ENCODE measurements around the gene AACS. TPM values are rescaled to one million over a fixed set of nuclear protein-coding genes. Genes with fewer than 3 reads are reported as not detected.

AACS gene
- total and polyA plus RNA-seq, 2 of the 4 experiments (the other 2 are of a cell fraction), result 22.0 to 24.9 TPM

GRCh38 chr12:125175576-125175975 is 110.3 kb downstream of the AACS start:
- Histone ChIP-seq H2BK5ac (ENCODE audit: low read depth, low read length, poor library complexity, severe bottlenecking) (no peak overlapping the region), H4K91ac (ENCODE audit: insufficient read depth, low read depth, low read length) (no peak overlapping the region), H3K4me2 (ENCODE audit: low read depth, low read length) (no peak overlapping the region), H2AK9ac (replicated peaks; ENCODE audit: low read depth, low read length, poor library complexity) (no peak overlapping the region), H4K5ac (ENCODE audit: low read depth, low read length) (no peak overlapping the region), H2BK20ac (ENCODE audit: low read depth, low read length) (no peak overlapping the region), H3K4me3 (ENCODE audit: insufficient read depth, low read depth, low read length) (no peak overlapping the region), H3K9ac (ENCODE audit: low read depth, low read length) (no peak overlapping the region), H4K20me1 (ENCODE audit: insufficient read depth, low read length) (no peaks in the 10 kb centered on the region; the same call in 1 of the 2 replicates), H3K9me1 (ENCODE audit: insufficient read depth, low read length) (no peaks in the 10 kb centered on the region), H3K36me3 (ENCODE audit: control insufficient read depth, insufficient read depth, low read length) (no peaks in the 10 kb centered on the region), H2AK5ac (ENCODE audit: low read depth, low read length) (no peak overlapping the region), H3K27me3 (ENCODE audit: control insufficient read depth, insufficient read depth, low read length) (no peaks in the 10 kb centered on the region; the same call in 1 of the 2 replicates), H3K23ac (ENCODE audit: low read depth, low read length) (no peak overlapping the region), H3K79me1 (ENCODE audit: low read depth in 1 of 2, low read length in 2 of 2) (no peaks in the 10 kb centered on the region), H3K9me3 (ENCODE audit: control insufficient read depth, insufficient read depth, low read length) (no peaks in the 10 kb centered on the region), H3K14ac (replicated peaks; ENCODE audit: low read depth, low read length) (no peak overlapping the region), H3K4me1 (ENCODE audit: control insufficient read depth, insufficient read depth, low read length) (no peaks in the 10 kb centered on the region), H2BK120ac (ENCODE audit: low read depth, low read length) (no peak overlapping the region), H2AFZ (replicated peaks; ENCODE audit: low read length, poor library complexity) (no peak overlapping the region), H4K8ac (ENCODE audit: low read depth in 2 of 2, low read length in 2 of 2) (no peak overlapping the region), H3K56ac (ENCODE audit: extremely low read depth, insufficient read depth, low read length) (no peak overlapping the region), H3K4ac (ENCODE audit: low read depth, low read length) (no peak overlapping the region), H3K27ac (ENCODE audit: insufficient read depth, low read length) (no peak overlapping the region), H2BK15ac (ENCODE audit: low read depth, low read length) (no peak overlapping the region), H3K18ac (ENCODE audit: low read depth, low read length) (no peak overlapping the region)
- intact Hi-C loops (cut with micrococcal nuclease) (no loop called here), in situ Hi-C loops (cut with MboI; ENCODE audit: low sequenced_read_pairs) (loop anchor here (25.0 kb wide), 1 partner anchor 237 kb away; no protein-coding TSS in a partner anchor), dilution Hi-C loops (cut with HindIII; ENCODE audit: low sequenced_read_pairs, unreplicated experiment) (no loop called here)
- ATAC-seq (ENCODE audit: low read depth) (no peak), DNase-seq (no peak)
- ChIA-PET CTCF (no interaction called here), POLR2A (ENCODE audit: unreplicated experiment) (no interaction called here)
- BruUV-seq (replicated peaks), result no TSS peak
- TF ChIP-seq NFE2L2 (IDR thresholded peaks at IDR 0.05; ENCODE audit: low read depth, low read length) (no peak), SMC3 (IDR thresholded peaks at IDR 0.05; ENCODE audit: low read depth, low read length) (no peak), BHLHE40 (IDR thresholded peaks at IDR 0.05; ENCODE audit: low read depth, low read length) (no peak), CHD1 (IDR thresholded peaks at IDR 0.05; ENCODE audit: low read depth, low read length) (no peak), MAFK (IDR thresholded peaks at IDR 0.05; ENCODE audit: low read depth, low read length) (no peak), CEBPB (IDR thresholded peaks at IDR 0.05; ENCODE audit: low read depth, low read length) (no peak), CTCF (conservative IDR thresholded peaks at IDR 0.05; ENCODE audit: low read depth, low read length) (no peak), ELK1 (IDR thresholded peaks at IDR 0.05; ENCODE audit: borderline replicate concordance, low read depth, low read length) (no peak), RCOR1 (IDR thresholded peaks at IDR 0.05; ENCODE audit: insufficient replicate concordance, low read length) (no peak), USF2 (IDR thresholded peaks at IDR 0.05; ENCODE audit: low read depth, low read length) (no peak), RAD21 (IDR thresholded peaks at IDR 0.05; ENCODE audit: low read length) (no peak), FOS (IDR thresholded peaks at IDR 0.05; ENCODE audit: low read depth, low read length) (no peak)
